Heart left ventricle (tissue), 13 donors: Measurements from ENCODE around the gene EMILIN2.

Experiments used
- CTCF ChIP-seq, 12 donors: fragments of 200-600 bp; sonication (generic) in 4 of 12; IDR thresholded peaks; one replicate each; pipeline versions ENCODE4 v1.5.0 to v1.8.0; 2018 to 2022; ENCODE audit warnings: antibody characterized with exemption in 12 of 12, mild to moderate bottlenecking in 5 of 12
- POLR2A ChIP-seq, 2 donors: fragments of 450-650 bp; IDR thresholded peaks; one replicate each; pipeline ENCODE4 v1.6.1; 2017; ENCODE audit warnings: antibody characterized with exemption in 2 of 2, mild to moderate bottlenecking in 2 of 2, moderate library complexity in 2 of 2
- donor health status: ischemic (EF 13 %, LVEDD 7.1; RV severe dilation, severe dysfunction).
- donor health status: DM: no; HTN: yes; CAD: no.
- donor health status: DM: no; HTN: no; CAD: no.
- donor health status: ischemic (EF 25% LVEDD 6.9; RV normal size, moderate dysfunction).
- donor health status: ischemic (EF 25% LVEDD 5.7; RV mildly dilated, moderate dysfunction).
- donor health status: ischemic (EF 35%, LVEDD 5.7; RV mildly dilated, moderate dysfunction).
- donor health status: nonischemic (EF 11% LVEDD 7.7; RV severe dilation, severe dysfunction).
- donor health status: DM: yes; HTN: yes; CAD: no.
- donor health status: PGD.
- donor health status: ischemic (EF 29% LVEDD 5.4; RV normal size, mild dysfunction).
- donor health status: nonischemic (EF 23%, LVEDD 6.1; RV moderate dilation, normal function).

- no peak for TF ChIP-seq CTCF (IDR thresholded peaks at IDR 0.05)
- TF ChIP-seq POLR2A (IDR thresholded peaks at IDR 0.05) = no peak
These were observed 45.0 kb downstream of the EMILIN2 start for GRCh38 chr18:2891526-2892431.
